GM19397 (cell line): Measurements from ENCODE around the gene PSMB1.
"Not testable (repeated sequence)": the region's sequence is repeated elsewhere in the genome, so short reads cannot be mapped to it uniquely, and the experiment has no call there.

ENCODE experiments used
- ATAC-seq: cut with Tn5 transposase; IDR thresholded peaks from one replicate; pipeline ENCODE4 v1.9.1; 2021; ENCODE audit warnings: mild to moderate bottlenecking, moderate library complexity; ENCODE audit not compliant: unreplicated experiment

The PSMB1 gene

GRCh38 chr6:170536671-170537070 is 16.4 kb downstream of the PSMB1 start:
- ATAC-seq, result no peak

- ATAC-seq, result no peak
Measured at GRCh38 chr6:170535004-170535403, 18.1 kb downstream of the PSMB1 start.

GRCh38 chr6:170533792-170534191 is 19.3 kb downstream of the PSMB1 start:
- no peak for ATAC-seq

- no peak for ATAC-seq
Measured at GRCh38 chr6:170532867-170533488, 20.1 kb downstream of the PSMB1 start.

GRCh38 chr6:170529839-170530469 is 23.2 kb downstream of the PSMB1 start:
- ATAC-seq, result peak; percentile 74

- not testable (repeated sequence) for ATAC-seq
Measured at GRCh38 chr6:170527995-170528394, 25.1 kb downstream of the PSMB1 start.

- no peak for ATAC-seq
Measured at GRCh38 chr6:170525795-170526194, 27.3 kb downstream of the PSMB1 start.

GRCh38 chr6:170524172-170524502 is 29.0 kb downstream of the PSMB1 start:
- ATAC-seq, result no peak

- ATAC-seq, result no peak
Measured at GRCh38 chr6:170523256-170524171, 29.6 kb downstream of the PSMB1 start.

GRCh38 chr6:170522565-170523183 is 30.4 kb downstream of the PSMB1 start:
- no peak for ATAC-seq

GRCh38 chr6:170516783-170517616 is 36.1 kb downstream of the PSMB1 start:
- ATAC-seq, result peak; percentile 79

- no peak for ATAC-seq
Measured at GRCh38 chr6:170514908-170515307, 38.2 kb downstream of the PSMB1 start.

GRCh38 chr6:170512249-170512648 is 40.9 kb downstream of the PSMB1 start:
- no peak for ATAC-seq

- ATAC-seq, result no peak
Measured at GRCh38 chr6:170510631-170511030, 42.5 kb downstream of the PSMB1 start.

GRCh38 chr6:170509723-170510018 is 43.4 kb downstream of the PSMB1 start:
- ATAC-seq, result no peak

GRCh38 chr6:170508892-170509722 is 44.0 kb downstream of the PSMB1 start:
- not testable (repeated sequence) for ATAC-seq

- ATAC-seq, result not testable (repeated sequence)
Measured at GRCh38 chr6:170508275-170508674, 44.8 kb downstream of the PSMB1 start.

GRCh38 chr6:170507728-170508127 is 45.4 kb downstream of the PSMB1 start:
- ATAC-seq, result not testable (repeated sequence)

GRCh38 chr6:170506446-170506845 is 46.7 kb downstream of the PSMB1 start:
- no peak for ATAC-seq

- ATAC-seq, result no peak
Measured at GRCh38 chr6:170505306-170505705, 47.8 kb downstream of the PSMB1 start.
